Caco-2 (cell line): ENCODE results near the gene TNFRSF4. TPM values are rescaled to one million over a fixed set of nuclear protein-coding genes. Genes with fewer than 3 reads are reported as not detected.

ENCODE experiments used
- BruUV-seq: library from RNA; stranded (reverse); fragments of 400-500 nt; replicated peaks from 2 replicates; lab custom pipeline; 2021; lab: Mats Ljungman, UMichigan
- CTCF ChIA-PET: fragments of 300-600 bp; sonication (Branson Sonifier 250); formaldehyde crosslinking; loops from one replicate; lab custom pipeline; 2022; ENCODE audit warnings: antibody characterized with exemption; lab: Charles Lee
- POLR2A ChIA-PET: fragments of 300-600 bp; sonication (Branson Sonifier 250); formaldehyde crosslinking; loops from one replicate; lab custom pipeline; 2022; ENCODE audit warnings: antibody characterized with exemption; lab: Charles Lee
- DNase-seq, 2 experiments: peaks; one replicate each; pipeline versions ENCODE4 v3.0.0 to v3.0.0-alpha.2; 2020 to 2022
- H3K27me3 ChIP-seq: replicated peaks from 2 replicates; pipeline ENCODE4 v1.6.0; 2011; ENCODE audit warnings: low read length; ENCODE audit not compliant: control insufficient read depth, insufficient read depth
- H3K36me3 ChIP-seq: 2 replicates; pipeline ENCODE4 v1.5.1; 2011; ENCODE audit warnings: low read length; ENCODE audit not compliant: control insufficient read depth, insufficient read depth
- H3K4me1 ChIP-seq: fragments of 250-450 bp; sonication (Bioruptor Pico); 2 replicates; pipeline ENCODE4 v1.5.1; 2020; ENCODE audit warnings: mild to moderate bottlenecking
- H3K4me3 ChIP-seq: 2 replicates; pipeline ENCODE4 v1.5.1; 2011; ENCODE audit warnings: low read depth, mild to moderate bottlenecking, control low read depth, low read length
- H3K9me3 ChIP-seq: fragments of 250-450 bp; sonication (Bioruptor Pico); 2 replicates; pipeline ENCODE4 v1.5.1; 2020; ENCODE audit warnings: mild to moderate bottlenecking, moderate library complexity
- H3K27ac Mint-ChIP-seq: one replicate; pipeline ENCODE4 v1.8.0; 2022; ENCODE audit warnings: mixed read lengths; ENCODE audit not compliant: unreplicated experiment
- H3K27me3 Mint-ChIP-seq: one replicate; pipeline ENCODE4 v1.8.0; 2022; ENCODE audit warnings: mixed read lengths; ENCODE audit not compliant: insufficient read depth, unreplicated experiment
- H3K36me3 Mint-ChIP-seq: one replicate; pipeline ENCODE4 v1.8.0; 2022; ENCODE audit warnings: mild to moderate bottlenecking, mixed read lengths; ENCODE audit not compliant: insufficient read depth, unreplicated experiment
- H3K4me1 Mint-ChIP-seq: one replicate; pipeline ENCODE4 v1.8.0; 2022; ENCODE audit warnings: low read depth, mixed read lengths; ENCODE audit not compliant: unreplicated experiment
- H3K4me3 Mint-ChIP-seq: one replicate; pipeline ENCODE4 v1.8.0; 2022; ENCODE audit warnings: mild to moderate bottlenecking, moderate library complexity, mixed read lengths; ENCODE audit not compliant: unreplicated experiment
- H3K9me3 Mint-ChIP-seq: one replicate; pipeline ENCODE4 v1.8.0; 2022; ENCODE audit warnings: mixed read lengths; ENCODE audit not compliant: unreplicated experiment
- intact Hi-C: fragments of 100-400 bp; cut with micrococcal nuclease; formaldehyde crosslinking; loops from one replicate; pipeline ENCODE4 v1.10.0; 2022; ENCODE audit not compliant: unreplicated experiment
- total RNA-seq: library from RNA; stranded (reverse); gene quantifications from 2 replicates; pipeline ENCODE4 v1.2.3, GENCODE V29; 2022
- TF ChIP-seq, protein P1 (sequence below), 2 experiments: fragments of 200-600 bp in 1 of 2; IDR thresholded peaks; 1 replicate in 1 of 2; 2 replicates in 1 of 2; pipeline versions ENCODE4 v1.5.1 to v1.8.0; 2011 to 2022; ENCODE audit warnings: antibody characterized with exemption in 1 of 2, control low read depth in 1 of 2, inconsistent platforms in 1 of 2, low read depth in 1 of 2, low read length in 1 of 2, mild to moderate bottlenecking in 1 of 2, moderate library complexity in 1 of 2; ENCODE audit not compliant: insufficient read depth in 1 of 2, severe bottlenecking in 1 of 2, unreplicated experiment in 1 of 2

TNFRSF4 gene
- total RNA-seq, 1 experiment from 2014 or later: not detected

DNA sequence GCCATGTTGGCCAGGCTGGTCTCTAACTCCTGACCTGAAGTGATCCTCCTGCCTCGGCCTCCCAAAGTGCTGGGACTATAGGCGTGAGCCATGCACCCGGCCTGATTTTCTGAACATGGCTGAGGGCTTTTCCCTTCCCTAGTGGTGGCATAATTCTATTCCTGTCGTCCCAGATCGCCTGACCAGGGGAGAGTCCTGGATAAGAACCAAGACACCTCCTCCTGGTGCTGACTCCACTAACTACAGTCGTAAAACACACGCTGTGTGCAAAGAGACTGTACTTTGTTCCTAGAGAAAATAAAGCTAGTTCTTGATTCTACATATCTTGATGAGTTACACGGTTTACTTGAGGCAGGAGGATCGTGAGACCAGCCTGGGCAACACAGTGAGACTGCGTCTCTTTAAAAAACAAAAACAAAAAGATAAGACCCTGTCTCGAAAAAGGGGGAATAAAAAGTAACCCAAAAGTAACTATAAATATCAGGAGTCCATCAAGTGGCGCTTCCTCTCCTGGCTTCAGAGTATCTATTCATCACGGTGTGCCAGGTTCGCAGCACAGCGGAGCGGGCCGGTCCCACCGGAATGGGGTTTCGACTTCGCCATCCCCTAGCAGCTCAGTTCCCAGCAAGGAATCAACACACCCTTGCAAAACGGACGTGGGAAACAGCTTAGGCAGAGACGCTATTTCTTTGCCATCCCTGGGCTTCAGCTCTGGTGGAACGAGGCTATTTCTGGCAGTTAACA is 16.9 kb upstream of the TNFRSF4 start:
- Mint-ChIP-seq H3K4me1 (peaks cover 6% of the 10 kb centered on the region), H3K27me3 (no peaks in the 10 kb centered on the region), H3K9me3 (no peaks in the 10 kb centered on the region), H3K27ac (peak overlapping the region; percentile 83), H3K4me3 (peak overlapping the region; percentile 85), H3K36me3 (peaks cover 39% of the 10 kb centered on the region)
- intact Hi-C loops: loop anchor here (2.0 kb wide), 2 partner anchors 68 to 108 kb away; no protein-coding TSS in a partner anchor
- no peaks in the 10 kb centered on the region for H3K9me3 ChIP-seq
- peaks cover 2% of the 10 kb centered on the region; the same call in 1 of the 2 replicates for H3K36me3 ChIP-seq
- TF ChIP-seq, protein P1, sequence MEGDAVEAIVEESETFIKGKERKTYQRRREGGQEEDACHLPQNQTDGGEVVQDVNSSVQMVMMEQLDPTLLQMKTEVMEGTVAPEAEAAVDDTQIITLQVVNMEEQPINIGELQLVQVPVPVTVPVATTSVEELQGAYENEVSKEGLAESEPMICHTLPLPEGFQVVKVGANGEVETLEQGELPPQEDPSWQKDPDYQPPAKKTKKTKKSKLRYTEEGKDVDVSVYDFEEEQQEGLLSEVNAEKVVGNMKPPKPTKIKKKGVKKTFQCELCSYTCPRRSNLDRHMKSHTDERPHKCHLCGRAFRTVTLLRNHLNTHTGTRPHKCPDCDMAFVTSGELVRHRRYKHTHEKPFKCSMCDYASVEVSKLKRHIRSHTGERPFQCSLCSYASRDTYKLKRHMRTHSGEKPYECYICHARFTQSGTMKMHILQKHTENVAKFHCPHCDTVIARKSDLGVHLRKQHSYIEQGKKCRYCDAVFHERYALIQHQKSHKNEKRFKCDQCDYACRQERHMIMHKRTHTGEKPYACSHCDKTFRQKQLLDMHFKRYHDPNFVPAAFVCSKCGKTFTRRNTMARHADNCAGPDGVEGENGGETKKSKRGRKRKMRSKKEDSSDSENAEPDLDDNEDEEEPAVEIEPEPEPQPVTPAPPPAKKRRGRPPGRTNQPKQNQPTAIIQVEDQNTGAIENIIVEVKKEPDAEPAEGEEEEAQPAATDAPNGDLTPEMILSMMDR (IDR thresholded peaks at IDR 0.05; ENCODE audit: insufficient read depth in 1 of 2, low read depth in 1 of 2, low read length in 1 of 2, severe bottlenecking in 1 of 2, unreplicated experiment in 1 of 2): peak in 1 of 2 experiments; percentile 42
- POLR2A ChIA-PET: interaction anchor here (0.5 to 0.9 kb wide), 4 partner anchors 43 to 106 kb away, joined by 4 to 7 read pairs (median 6); partner anchors contain the start of gene UBE2J2
- CTCF ChIA-PET: interaction anchor here (0.6 to 1.2 kb wide), 5 partner anchors 66 to 275 kb away, joined by 3 to 8 read pairs (median 3); no protein-coding TSS in a partner anchor
- H3K4me3 ChIP-seq: peak overlapping the region; percentile 70
- H3K4me1 ChIP-seq: peaks cover 8% of the 10 kb centered on the region
- no peaks in the 10 kb centered on the region for H3K27me3 ChIP-seq
- TSS peak; percentile 86 for BruUV-seq
- DNase-seq: peak in 1 of 2 experiments; percentile 46

DNA sequence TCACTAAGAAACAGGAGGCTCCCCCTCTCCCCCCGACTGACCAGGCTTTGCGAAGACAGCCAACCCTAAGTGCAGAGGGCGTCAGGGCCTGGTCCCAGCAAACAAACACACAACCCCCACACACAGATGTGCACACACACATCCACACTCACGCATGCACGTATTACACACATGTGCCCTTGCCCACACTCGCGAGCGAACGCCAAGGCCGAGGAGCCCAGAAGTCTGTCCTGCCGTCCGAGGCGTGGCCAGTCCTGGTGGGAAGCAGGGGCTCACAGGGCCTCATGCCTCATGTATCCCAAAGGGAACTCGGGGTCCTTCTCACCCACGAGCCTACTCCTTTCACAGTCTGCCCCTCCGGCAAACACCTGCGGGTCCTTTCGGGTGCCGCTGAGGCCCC is 15.8 kb upstream of the TNFRSF4 start:
- Histone ChIP-seq H3K27me3 (no peaks in the 10 kb centered on the region), H3K36me3 (peaks cover 2% of the 10 kb centered on the region; the same call in 1 of the 2 replicates), H3K4me3 (no peak overlapping the region), H3K9me3 (no peaks in the 10 kb centered on the region), H3K4me1 (peaks cover 8% of the 10 kb centered on the region)
- Mint-ChIP-seq H3K27ac (peak overlapping the region; percentile 34), H3K36me3 (peaks cover 48% of the 10 kb centered on the region), H3K4me1 (peaks cover 6% of the 10 kb centered on the region), H3K4me3 (no peak overlapping the region), H3K9me3 (no peaks in the 10 kb centered on the region), H3K27me3 (no peaks in the 10 kb centered on the region)
- no peak for DNase-seq
- no TSS peak for BruUV-seq
- intact Hi-C loops: loop anchor here (2.0 kb wide), 2 partner anchors 67 to 107 kb away; no protein-coding TSS in a partner anchor
- TF ChIP-seq, protein P1 (IDR thresholded peaks at IDR 0.05; ENCODE audit: insufficient read depth in 1 of 2, low read depth in 1 of 2, low read length in 1 of 2, severe bottlenecking in 1 of 2, unreplicated experiment in 1 of 2): no peak
- ChIA-PET POLR2A (no interaction called here), CTCF (no interaction called here)

DNA sequence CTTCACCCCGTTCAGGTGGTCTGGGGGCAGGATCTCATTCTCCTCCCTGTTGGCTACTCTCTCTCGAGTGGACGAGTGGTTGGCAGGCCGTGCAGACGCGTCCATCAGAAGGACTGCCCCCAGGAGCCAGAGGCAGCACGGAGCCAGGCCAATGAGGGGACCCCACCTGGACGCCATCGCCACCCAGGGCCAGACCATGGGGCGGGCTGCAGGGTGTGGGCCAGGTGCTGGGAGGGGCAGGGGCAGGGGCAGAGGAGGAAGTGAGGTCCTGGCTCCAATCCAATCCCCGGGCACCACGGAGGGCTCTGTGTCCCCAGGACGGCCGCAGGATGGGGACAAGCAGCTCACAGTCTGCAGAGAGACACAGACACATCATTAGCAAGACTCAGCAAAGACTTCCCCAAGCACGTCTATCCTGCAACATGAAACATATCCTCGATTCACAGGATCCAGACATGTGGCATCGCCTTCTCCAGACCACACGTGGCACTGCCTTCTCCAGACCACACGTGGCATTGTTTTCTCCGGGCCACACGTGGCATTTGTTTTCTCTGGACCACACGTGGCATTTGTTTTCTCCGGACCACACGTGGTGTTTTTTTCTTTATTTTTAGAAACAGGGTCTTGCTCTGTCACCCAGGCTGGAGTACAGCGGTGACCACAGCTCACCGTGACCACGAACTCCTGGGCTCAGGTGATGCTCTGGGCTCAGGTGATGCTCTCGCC is 14.8 kb upstream of the TNFRSF4 start:
- peaks cover 44% of the 10 kb centered on the region for H3K36me3 Mint-ChIP-seq
- ChIA-PET POLR2A (no interaction called here), CTCF (no interaction called here)

More for the DNA sequence above, 14.8 kb upstream of the TNFRSF4 start:
- no peaks in the 10 kb centered on the region for H3K9me3 Mint-ChIP-seq
- DNase-seq: no peak
- peaks cover 2% of the 10 kb centered on the region; the same call in 1 of the 2 replicates for H3K36me3 ChIP-seq
- no peaks in the 10 kb centered on the region for H3K27me3 ChIP-seq
- peaks cover 6% of the 10 kb centered on the region for H3K4me1 Mint-ChIP-seq
- peaks cover 8% of the 10 kb centered on the region for H3K4me1 ChIP-seq
- BruUV-seq: no TSS peak
- no peak overlapping the region for H3K4me3 Mint-ChIP-seq
- H3K27me3 Mint-ChIP-seq: no peaks in the 10 kb centered on the region
- H3K9me3 ChIP-seq: no peaks in the 10 kb centered on the region
- TF ChIP-seq, protein P1 (IDR thresholded peaks at IDR 0.05; ENCODE audit: insufficient read depth in 1 of 2, low read depth in 1 of 2, low read length in 1 of 2, severe bottlenecking in 1 of 2, unreplicated experiment in 1 of 2): no peak
- no peak overlapping the region for H3K4me3 ChIP-seq
- no peak overlapping the region for H3K27ac Mint-ChIP-seq
- intact Hi-C loops: no loop called here
